NCI-H2171 treated with DMSO at 0.1 percent for 48 hours (cell line): ENCODE data around the gene MOB2.

Source experiments
- DNase-seq: peaks from one replicate; lab custom pipeline; 2025; lab: John Stamatoyannopoulos, UW

Gene MOB2

GRCh38 chr11:1456176-1456575, 30.4 kb downstream of the MOB2 start:
- no peak for DNase-seq

DNA sequence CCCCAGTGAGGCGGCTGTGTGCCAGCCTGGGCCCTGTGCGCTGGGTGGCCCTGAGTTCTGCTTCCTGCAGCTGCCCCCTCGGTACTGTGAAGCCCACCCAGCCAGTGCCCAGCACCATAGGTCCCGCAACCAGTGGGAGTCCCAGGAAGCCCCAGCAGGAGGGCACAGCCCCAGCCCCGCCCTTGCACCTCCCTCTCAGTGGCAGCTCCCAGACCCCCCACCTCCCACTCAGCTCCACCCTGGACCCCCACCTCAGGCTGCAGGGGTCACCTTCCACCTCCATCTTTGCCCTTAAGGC, 30.9 kb downstream of the MOB2 start:
- no peak for DNase-seq

DNA sequence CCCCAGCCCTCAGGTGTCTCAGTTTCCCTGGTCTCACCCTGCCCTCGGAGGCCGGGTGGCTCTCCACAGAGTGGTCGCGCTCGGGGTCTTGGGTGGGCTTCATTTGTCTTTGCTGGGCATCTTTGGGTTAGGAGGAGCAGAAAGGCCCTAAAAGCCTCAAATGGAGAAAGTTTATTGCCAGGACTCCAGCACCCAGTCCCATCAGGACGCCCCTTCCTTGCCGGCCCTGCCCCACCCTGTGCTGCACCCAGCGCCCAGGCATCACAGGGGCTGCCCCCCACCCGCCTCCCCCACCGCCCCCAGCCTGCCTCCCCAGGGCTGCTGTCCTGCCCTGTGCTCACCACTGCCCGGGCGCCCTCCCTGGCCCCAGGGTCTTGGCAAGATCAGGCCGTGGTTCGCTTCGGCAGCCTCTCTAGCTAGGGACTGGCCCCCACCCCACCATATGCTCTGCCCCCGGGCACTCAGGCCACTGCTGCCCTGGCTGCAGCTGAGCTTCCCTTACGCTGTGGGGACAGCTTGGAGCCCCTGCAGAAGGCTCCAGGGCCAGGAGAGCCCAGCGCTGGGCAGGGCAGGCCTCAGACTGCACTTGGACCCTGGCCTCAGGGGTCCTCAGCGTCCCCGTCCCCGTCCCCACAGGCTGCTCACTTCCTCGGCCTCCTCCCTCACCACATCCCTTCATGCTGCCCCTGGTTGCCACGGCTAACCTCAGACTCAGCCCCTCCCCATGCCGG, 31.4 kb downstream of the MOB2 start:
- DNase-seq = no peak

- no peak for DNase-seq
Measured at GRCh38 chr11:1454576-1454975, 32.0 kb downstream of the MOB2 start.

DNA sequence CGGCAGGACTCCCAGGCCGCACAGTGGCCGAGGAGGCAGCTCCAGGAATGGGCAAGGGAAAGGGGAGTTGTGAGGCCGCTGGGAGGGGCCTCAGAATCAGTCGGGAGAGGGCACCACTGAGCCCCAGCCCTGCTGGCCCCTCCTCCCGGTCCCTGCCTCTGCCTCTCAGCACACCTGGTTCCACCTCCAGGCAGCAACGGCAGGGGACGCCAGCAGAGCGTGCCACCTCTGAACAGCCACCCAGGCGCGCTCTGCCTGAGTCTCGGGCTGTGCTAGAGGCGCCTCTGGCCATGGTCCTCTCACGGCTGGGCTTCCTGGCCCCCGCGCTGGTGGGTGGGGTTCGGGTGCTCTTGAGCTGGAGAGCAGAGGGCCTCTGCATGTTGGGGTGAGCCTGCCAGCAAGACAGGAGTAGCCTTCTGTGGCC, 33.0 kb downstream of the MOB2 start:
- DNase-seq = no peak

- DNase-seq = no peak
Measured at GRCh38 chr11:1452744-1453143, 33.8 kb downstream of the MOB2 start.

DNA sequence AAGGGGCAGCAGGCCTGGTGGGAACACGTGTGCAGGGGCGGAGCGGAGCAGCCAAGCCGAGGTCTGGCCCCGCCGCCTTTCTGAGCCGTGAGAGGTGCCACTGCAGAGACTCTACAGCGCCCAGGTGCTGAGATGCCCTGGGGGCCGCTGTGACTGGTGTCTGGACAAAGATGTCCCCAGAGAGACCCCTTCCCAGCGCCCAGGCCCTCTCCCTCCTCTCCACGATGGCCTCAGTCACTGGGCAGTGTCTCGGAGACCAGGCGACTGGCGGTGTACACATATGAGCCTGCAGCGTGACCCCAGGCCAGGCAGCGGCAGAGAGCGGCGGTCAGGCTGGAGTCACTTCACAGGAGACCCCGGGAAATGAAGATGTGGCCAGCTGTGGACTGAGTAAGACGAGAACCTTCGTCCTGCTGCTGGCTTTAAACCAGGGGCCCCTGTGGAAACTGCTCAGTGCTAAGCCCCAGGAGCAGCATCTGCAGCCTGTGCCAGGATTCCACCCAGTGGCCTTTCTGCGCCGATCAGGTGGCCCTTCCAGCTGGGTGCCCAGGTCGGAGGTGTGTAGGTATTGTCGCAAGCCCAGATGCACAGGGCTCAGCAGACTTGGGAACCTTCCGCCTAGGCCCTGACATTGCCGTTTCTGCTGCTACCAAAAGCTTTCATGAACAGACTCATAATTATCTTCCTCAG, 34.7 kb downstream of the MOB2 start:
- DNase-seq = no peak

DNA sequence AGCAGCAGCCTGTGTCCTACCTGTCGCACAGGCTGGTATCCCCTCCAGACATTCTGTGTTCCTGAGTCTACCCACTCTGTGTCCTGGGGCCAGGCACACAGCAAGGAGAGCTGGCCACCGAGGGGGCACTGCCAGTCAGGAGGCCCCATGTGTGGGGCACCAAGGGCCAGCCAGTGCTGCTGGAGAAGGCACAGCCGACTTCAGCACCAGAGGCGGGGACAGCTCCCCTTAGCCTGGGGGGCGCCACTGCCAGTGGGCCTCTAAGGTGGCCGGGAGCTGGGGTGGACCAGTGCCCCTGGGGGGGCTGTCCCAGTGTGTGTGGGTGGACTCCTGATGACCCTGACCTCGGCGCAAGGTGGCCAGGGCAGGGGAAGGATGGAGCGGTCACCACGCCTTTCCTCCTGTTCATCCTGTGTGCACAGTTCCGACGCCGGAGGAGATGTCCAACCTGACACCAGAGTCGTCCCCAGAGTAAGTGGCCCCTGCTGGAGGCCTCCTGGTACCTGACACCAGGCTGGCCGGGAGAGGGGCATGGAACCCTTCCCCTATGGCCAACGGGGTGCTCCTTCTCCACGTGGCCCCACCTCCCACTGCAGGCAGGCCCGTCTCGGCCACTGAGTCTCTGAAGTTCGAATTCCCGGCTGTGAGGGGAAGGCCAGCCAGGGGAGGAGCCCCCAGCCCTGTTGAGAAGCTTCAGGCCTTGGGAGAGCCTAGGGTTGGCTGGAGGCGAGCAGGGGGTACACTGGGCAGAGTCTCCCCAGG, 35.4 kb downstream of the MOB2 start:
- no peak for DNase-seq

- no peak for DNase-seq
Measured at GRCh38 chr11:1450344-1450875, 36.2 kb downstream of the MOB2 start.

DNA sequence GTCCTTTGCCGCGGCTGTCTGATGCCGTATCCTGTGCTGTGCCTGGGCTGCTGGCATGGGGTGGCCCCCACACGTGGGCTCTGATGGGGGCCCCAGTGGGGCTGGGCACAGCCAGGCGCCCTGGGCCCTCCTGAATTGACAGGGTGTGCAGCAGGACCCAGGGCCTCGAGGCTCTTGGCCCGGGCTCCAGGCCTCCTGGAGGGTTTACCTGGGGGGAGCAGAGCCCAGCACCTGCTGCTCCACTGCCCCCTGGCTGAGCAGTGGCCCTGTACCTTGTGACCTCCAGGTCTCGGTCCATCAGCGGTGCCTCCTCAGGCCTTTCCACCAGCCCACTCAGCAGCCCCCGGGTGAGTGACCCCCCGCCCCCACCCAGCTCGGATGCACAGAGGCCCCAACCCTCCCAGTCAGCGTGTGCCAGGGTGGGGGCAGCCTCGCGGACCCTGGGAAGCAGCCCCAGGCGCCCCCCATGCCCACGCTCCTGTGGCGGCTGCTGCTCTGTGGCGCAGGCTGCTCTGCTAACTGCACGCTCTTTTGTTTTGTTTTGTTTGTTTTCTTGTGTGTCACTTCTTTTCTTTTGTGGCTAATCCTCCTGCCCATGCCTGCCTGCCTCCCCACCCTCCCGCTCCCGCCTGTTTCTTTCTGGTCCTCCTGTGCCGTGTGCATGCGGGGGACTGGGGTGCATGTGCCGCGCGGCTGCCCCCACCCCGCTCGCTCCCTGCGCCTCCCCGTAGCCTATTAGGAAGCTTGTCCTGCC, 36.9 kb downstream of the MOB2 start:
- no peak for DNase-seq

DNA sequence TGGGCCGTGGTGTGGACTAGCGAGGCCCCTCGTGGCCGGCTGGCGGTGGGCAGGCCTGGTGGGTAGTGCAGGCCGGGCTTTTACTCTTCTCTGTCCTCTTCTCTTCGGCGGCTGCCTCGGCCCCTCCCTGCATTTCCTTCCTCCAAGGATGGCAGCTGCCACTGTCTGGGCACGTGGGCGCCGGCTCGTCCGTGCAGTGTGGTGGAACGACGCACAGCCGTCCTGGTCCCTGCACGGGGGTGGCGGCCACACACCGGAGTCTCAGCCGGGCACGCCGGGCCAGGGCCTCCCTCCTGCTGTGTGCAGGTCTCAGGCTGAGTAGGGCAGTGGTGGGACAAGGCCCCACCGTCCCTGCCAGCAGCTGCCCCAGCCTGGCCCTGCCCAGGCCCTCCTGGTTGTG, 37.7 kb downstream of the MOB2 start:
- DNase-seq = no peak

GRCh38 chr11:1447845-1448825, 38.4 kb downstream of the MOB2 start:
- DNase-seq = no peak

DNA sequence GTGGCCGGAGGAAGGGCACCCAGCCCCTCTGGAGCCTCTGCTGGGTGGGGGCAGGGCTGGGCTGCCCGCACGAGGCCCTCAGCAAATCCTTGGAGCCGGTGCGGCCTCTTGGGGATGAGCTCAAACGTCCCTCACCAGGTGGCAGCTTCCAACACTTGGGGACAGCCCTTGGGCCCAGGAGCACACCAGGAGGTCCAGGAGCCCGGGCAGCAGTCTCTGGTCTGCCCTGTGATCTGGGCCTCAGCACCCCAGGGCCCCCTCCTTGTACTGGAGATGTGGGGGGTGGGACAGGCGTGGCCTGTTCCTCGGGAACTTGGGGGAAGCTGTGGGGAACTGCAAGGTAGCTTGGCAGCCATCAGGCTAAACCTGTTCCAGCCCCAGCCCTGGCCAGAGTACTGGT, 40.0 kb downstream of the MOB2 start:
- DNase-seq = no peak

- DNase-seq = no peak
Measured at GRCh38 chr11:1445741-1446445, 40.7 kb downstream of the MOB2 start.

GRCh38 chr11:1444823-1445422, 41.7 kb downstream of the MOB2 start:
- DNase-seq = no peak

GRCh38 chr11:1444321-1444720, 42.3 kb downstream of the MOB2 start:
- no peak for DNase-seq

- DNase-seq = no peak
Measured at GRCh38 chr11:1443737-1444136, 42.8 kb downstream of the MOB2 start.

- no peak for DNase-seq
Measured at GRCh38 chr11:1442807-1443366, 43.7 kb downstream of the MOB2 start.

DNA sequence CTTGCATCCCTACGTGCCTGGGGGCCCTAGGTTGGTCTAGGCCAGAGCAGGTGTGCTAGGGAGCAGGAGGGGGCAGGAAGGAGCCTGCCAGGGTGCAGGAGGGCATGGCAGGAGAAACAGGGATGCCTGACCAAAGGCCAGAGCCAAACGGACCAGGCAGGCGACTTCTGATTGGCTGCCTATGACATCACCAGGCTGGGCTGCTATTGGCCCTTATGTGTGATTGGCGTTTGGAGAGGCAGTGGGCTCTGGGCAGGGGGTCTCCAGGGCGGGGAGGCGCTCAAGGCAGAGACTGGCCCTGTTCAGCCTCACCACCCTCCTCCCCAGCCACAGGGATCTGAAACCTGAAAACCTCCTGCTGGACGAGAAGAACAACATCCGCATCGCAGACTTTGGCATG, 44.4 kb downstream of the MOB2 start:
- DNase-seq = no peak

DNA sequence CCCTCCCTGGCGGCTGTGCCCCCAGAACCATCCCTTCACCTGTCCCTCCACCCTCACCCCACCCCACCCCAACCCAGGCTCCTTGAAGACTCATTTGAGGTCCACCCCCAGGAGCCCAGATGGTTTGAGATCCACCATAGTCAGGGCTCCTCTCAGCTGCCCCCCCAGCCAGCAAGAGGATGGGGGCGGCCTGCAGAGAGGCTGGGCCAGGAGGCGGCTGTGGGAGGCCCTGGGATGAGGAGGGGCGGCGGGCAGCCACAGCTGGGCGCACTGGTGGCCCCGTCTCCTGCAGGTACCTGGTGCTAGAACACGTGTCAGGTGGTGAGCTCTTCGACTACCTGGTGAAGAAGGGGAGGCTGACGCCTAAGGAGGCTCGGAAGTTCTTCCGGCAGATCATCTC, 46.1 kb downstream of the MOB2 start:
- no peak for DNase-seq
